Measurements from ENCODE around the gene FAM241A. TPM values are rescaled to one million over a fixed set of nuclear protein-coding genes. Genes with fewer than 3 reads are reported as not detected.

FAM241A gene
- total RNA-seq, 1 donor from 2014 or later = 1.5 TPM

DNA sequence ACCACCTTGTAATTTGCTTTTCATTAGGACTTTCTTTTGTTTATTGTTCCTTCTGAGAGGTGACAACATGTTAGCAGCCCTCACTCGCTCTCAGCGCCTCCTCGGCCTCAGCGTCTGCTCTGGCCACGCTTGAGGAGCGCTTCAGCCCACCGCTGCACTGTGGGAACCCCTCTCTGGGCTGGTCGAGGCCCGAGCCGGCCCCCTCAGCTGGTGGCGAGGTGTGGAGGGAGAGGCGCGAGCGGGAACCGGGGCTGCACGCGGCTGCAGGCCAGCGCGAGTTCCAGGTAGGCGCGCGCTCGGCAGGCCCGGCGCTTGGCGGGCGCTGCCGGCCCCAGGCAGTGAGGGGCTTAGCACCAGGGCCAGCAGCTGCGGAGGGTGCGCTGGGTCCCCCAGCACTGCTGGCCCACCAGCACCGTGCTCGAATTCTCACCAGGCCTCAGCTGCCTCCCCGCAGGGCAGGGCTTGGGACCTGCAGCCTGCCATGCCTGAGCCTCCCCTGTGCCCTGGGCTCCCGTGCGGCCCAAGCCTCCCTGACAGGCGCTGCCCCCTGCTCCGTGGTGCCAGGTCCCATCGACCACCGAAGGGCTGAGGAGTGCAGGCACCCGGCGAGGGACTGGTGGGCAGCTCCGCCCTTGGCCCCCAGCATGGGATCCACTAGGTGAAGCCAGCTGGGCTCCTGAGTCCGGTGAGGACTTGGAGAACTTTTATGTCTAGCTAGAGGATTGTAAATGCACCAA is 77.1 kb downstream of the FAM241A start:
- DNase-seq = no peak
- POLR2A ChIA-PET = no interaction called here

GRCh38 chr4:112225157-112225556 is 79.9 kb downstream of the FAM241A start:
- ATAC-seq (ENCODE audit: low read depth) (no peak), DNase-seq (no peak)
- peaks cover 6% of the 10 kb centered on the region for H3K9me3 Mint-ChIP-seq
- peaks cover 7% of the 10 kb centered on the region for H3K27me3 Mint-ChIP-seq
- peaks cover 1% of the 10 kb centered on the region for H3K4me1 Mint-ChIP-seq
- ChIA-PET CTCF (no interaction called here), POLR2A (no interaction called here)
- H3K27ac Mint-ChIP-seq = no peak overlapping the region
- TF ChIP-seq CTCF (IDR thresholded peaks at IDR 0.05) = no peak
- intact Hi-C loops (cut with micrococcal nuclease) = no loop called here
- H3K36me3 Mint-ChIP-seq (ENCODE audit: low read depth) = no peaks in the 10 kb centered on the region
- H3K4me3 Mint-ChIP-seq = no peak overlapping the region

More for the DNA sequence above, 77.1 kb downstream of the FAM241A start:
- H3K4me1 Mint-ChIP-seq = no peaks in the 10 kb centered on the region
- no peak for TF ChIP-seq CTCF (IDR thresholded peaks at IDR 0.05)
- intact Hi-C loops (cut with micrococcal nuclease) = no loop called here
- no peak for ATAC-seq (ENCODE audit: low read depth)
- no peaks in the 10 kb centered on the region for H3K36me3 Mint-ChIP-seq (ENCODE audit: low read depth)
- peaks cover 6% of the 10 kb centered on the region for H3K9me3 Mint-ChIP-seq
- no peak overlapping the region for H3K27ac Mint-ChIP-seq
- no peak overlapping the region for H3K4me3 Mint-ChIP-seq
- CTCF ChIA-PET = no interaction called here
- peaks cover 7% of the 10 kb centered on the region for H3K27me3 Mint-ChIP-seq

DNA sequence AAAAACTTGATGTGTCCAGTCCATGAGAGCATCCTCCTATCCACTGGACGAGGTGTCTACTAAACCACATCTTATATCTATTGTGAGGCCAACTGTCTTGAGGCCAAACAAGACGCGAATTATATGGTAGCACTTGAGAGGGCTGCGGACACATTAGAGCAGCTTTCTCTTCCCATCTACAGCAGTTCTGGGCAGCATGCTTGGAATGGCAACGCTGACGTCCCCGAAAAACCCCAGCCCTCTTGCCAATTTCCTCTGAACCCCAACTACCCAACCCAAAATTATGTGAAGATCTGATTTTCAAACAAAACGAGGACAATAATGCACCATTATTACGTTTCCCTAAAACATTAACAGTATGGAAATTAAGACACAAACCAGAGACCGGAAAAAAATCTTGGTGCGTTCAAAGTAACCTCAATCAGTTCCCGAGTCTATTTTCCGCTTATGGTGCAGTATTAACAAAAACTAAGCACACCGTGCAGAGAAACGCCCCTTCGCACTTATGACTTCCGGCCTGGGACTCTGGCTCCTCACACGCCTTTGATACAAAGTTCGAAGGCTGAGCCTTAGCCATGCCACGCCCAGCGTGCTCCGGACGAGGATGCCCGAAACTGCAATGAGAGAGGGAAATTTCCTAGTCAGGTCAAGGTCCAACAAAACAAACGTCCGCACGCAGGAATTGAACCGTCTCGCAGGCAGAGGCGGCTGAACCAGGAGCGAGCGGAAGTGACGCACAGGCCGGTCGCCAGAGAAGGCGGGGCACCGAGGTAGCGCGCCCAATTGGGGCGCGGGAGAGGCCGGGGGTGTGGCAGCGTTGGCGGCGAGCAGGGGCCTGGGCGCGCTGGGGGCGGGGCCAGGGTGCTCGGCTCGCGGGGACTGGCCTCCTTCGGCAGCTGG is 85.9 kb downstream of the FAM241A start:
- Mint-ChIP-seq H3K27ac (peak overlapping the region; percentile 99), H3K4me1 (peaks cover 30% of the 10 kb centered on the region), H3K27me3 (peaks cover 3% of the 10 kb centered on the region), H3K36me3 (ENCODE audit: low read depth) (peaks cover 8% of the 10 kb centered on the region), H3K9me3 (no peaks in the 10 kb centered on the region), H3K4me3 (peak overlapping the region; percentile 100)
- intact Hi-C loops (cut with micrococcal nuclease) = loop anchor here (1.0 to 10.0 kb wide), 8 partner anchors 36 to 1531 kb away; partner anchors contain the start of genes CAMK2D, FAM241A, LARP7 and NEUROG2
- no peak for TF ChIP-seq CTCF (IDR thresholded peaks at IDR 0.05)
- CTCF ChIA-PET = interaction anchor here (1.6 to 2.8 kb wide), 3 partner anchors 11 to 133 kb away, joined by 3 to 14 read pairs (median 4); no protein-coding TSS in a partner anchor
- ATAC-seq (ENCODE audit: low read depth) (peak; percentile 88), DNase-seq (peak; percentile 97)
- POLR2A ChIA-PET = interaction anchor here (1.0 to 2.5 kb wide), 6 partner anchors 48 to 291 kb away, joined by 3 to 24 read pairs (median 8); partner anchors contain the start of genes ALPK1 and TIFA

DNA sequence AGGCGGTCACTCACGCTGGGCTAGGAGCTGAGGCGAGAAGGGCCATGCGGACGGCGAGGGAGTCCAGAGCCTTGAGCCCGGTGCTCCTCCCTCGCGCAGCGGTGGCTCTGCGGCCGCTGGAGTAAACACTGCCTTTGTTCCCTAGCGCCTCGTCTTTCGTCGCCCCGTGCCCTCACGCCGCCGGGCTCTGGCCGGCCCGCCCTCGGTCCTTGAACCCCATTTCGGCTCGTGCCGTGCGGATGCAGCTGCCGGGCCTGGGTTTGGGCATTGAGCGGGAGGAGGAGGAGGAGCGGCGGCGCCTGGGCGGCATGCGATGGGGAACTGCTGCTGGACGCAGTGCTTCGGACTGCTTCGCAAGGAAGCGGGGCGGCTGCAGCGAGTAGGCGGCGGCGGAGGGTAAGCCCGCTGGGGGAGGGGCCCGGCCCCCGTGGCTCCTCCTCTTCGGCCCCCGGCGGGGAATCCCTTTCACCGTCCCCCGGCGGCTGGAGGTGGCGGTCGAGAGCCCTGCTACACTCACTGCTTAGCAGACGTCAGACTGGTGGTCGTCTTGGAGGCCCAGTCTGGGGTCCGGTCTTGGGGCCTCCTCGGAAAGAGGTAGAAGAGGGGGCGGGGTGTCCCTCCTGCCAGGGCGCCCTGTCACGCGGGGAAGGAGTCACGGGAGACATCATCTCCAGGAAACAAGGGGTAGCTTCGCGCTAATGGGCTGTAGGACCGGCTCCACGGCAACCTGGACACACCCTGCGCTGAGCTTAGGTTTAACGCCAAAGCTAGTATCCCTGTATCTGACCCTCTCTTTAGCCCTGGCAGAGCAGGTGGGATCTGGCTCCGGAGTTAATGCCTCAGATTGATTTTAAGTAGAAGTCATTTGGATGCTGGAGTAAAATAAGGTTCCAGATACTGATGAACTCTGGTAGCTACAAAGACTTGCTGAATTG is 86.8 kb downstream of the FAM241A start, which contains the start of gene AP1AR:
Gene AP1AR (plus strand): TSS at position 9 of the 935 bp plus-strand sequence. CDS start 305 bp downstream, at position 314.
- Mint-ChIP-seq H3K36me3 (ENCODE audit: low read depth) (peaks cover 8% of the 10 kb centered on the region), H3K9me3 (no peaks in the 10 kb centered on the region), H3K4me1 (peaks cover 30% of the 10 kb centered on the region), H3K27ac (peak within 1 kb of the TSS; percentile 99), H3K27me3 (peaks cover 1% of the 10 kb centered on the region), H3K4me3 (peak within 1 kb of the TSS; percentile 100)
- POLR2A ChIA-PET = interaction anchor here (0.8 to 2.5 kb wide), 10 partner anchors 12 to 290 kb away, joined by 3 to 24 read pairs (median 4); partner anchors contain the start of genes ALPK1 and TIFA
- no peak for TF ChIP-seq CTCF (IDR thresholded peaks at IDR 0.05)
- peak; percentile 91 for DNase-seq
- CTCF ChIA-PET = interaction anchor here (0.7 to 2.8 kb wide), 9 partner anchors 10 to 292 kb away, joined by 3 to 14 read pairs (median 4); no protein-coding TSS in a partner anchor
- peak; percentile 73 for ATAC-seq (ENCODE audit: low read depth)
- intact Hi-C loops (cut with micrococcal nuclease) = loop anchor here (1.0 to 10.0 kb wide), 10 partner anchors 35 to 1530 kb away; partner anchors contain the start of genes CAMK2D, FAM241A, LARP7 and NEUROG2
